Naive thymus-derived CD4-positive, alpha-beta T cell (primary cell): ENCODE results near the gene KCTD7. TPM values are rescaled to one million over a fixed set of nuclear protein-coding genes. Genes with fewer than 3 reads are reported as not detected.
"Not testable (repeated sequence)": the region's sequence is repeated elsewhere in the genome, so short reads cannot be mapped to it uniquely, and the experiment has no call there.

Experiments used
- ATAC-seq: fragments of 150-1000 bp; cut with Tn5 transposase; 2 replicates; pipeline ENCODE4 v1.10.0; 2021; ENCODE audit warnings: mild to moderate bottlenecking, moderate library complexity
- CTCF ChIA-PET: fragments of 350-600 bp; sonication (Branson Sonifier 250); formaldehyde crosslinking; loops from one replicate; lab custom pipeline; 2021; ENCODE audit warnings: antibody characterized with exemption; lab: Charles Lee
- POLR2A ChIA-PET: fragments of 350-600 bp; sonication (Branson Sonifier 250); formaldehyde crosslinking; loops from one replicate; lab custom pipeline; 2021; ENCODE audit warnings: antibody characterized with exemption, inconsistent platforms; lab: Charles Lee
- DNase-seq, 9 donors: peaks; one replicate each; pipeline versions ENCODE4 v3.0.0 to v3.0.0-alpha.2; 2020 to 2022; ENCODE audit warnings: mixed read lengths in 1 of 9
- H3K27ac ChIP-seq: one replicate; pipeline ENCODE4 v1.7.0; 2013; ENCODE audit warnings: mild to moderate bottlenecking, low read depth, low read length, moderate library complexity
- H3K27me3 ChIP-seq, 2 donors: one replicate each; pipeline ENCODE4 v1.7.0; 2013; ENCODE audit warnings: low read length in 2 of 2, mild to moderate bottlenecking in 2 of 2, moderate library complexity in 2 of 2; ENCODE audit not compliant: control insufficient read depth in 2 of 2, insufficient read depth in 2 of 2
- H3K36me3 ChIP-seq, 3 experiments: 1 replicate in 2 of 3; 2 replicates in 1 of 3; pipeline ENCODE4 v1.7.0; 2013; ENCODE audit warnings: low read length in 3 of 3, mild to moderate bottlenecking in 3 of 3, moderate library complexity in 1 of 3; ENCODE audit not compliant: insufficient read depth in 3 of 3, control insufficient read depth in 2 of 3
- H3K4me1 ChIP-seq, 2 donors: one replicate each; pipeline ENCODE4 v1.7.0; 2013; ENCODE audit warnings: low read length in 2 of 2, mild to moderate bottlenecking in 2 of 2, moderate library complexity in 1 of 2; ENCODE audit not compliant: control insufficient read depth in 2 of 2, insufficient read depth in 2 of 2
- H3K4me3 ChIP-seq: 2 replicates; pipeline ENCODE4 v1.7.0; 2013; ENCODE audit warnings: mild to moderate bottlenecking, low read length
- H3K9me3 ChIP-seq, 3 experiments: 1 replicate in 2 of 3; 2 replicates in 1 of 3; pipeline ENCODE4 v1.7.0; 2013; ENCODE audit warnings: low read length in 3 of 3; ENCODE audit not compliant: control insufficient read depth in 2 of 3
- H3K27ac Mint-ChIP-seq, 9 donors: one replicate each; pipeline ENCODE4 v1.8.0; 2020 to 2022; ENCODE audit warnings: mixed read lengths in 9 of 9, mild to moderate bottlenecking in 8 of 9, moderate library complexity in 5 of 9, inconsistent platforms in 2 of 9
- H3K27me3 Mint-ChIP-seq, 5 donors: one replicate each; pipeline ENCODE4 v1.8.0; 2021 to 2022; ENCODE audit warnings: mixed read lengths in 5 of 5, mild to moderate bottlenecking in 1 of 5
- H3K36me3 Mint-ChIP-seq, 5 donors: one replicate each; pipeline ENCODE4 v1.8.0; 2020 to 2022; ENCODE audit warnings: mixed read lengths in 5 of 5, mild to moderate bottlenecking in 3 of 5, inconsistent platforms in 1 of 5
- H3K4me1 Mint-ChIP-seq, 7 donors: one replicate each; pipeline ENCODE4 v1.8.0; 2020 to 2022; ENCODE audit warnings: mixed read lengths in 7 of 7, mild to moderate bottlenecking in 3 of 7, inconsistent platforms in 1 of 7
- H3K4me3 Mint-ChIP-seq, 10 donors: one replicate each; pipeline ENCODE4 v1.8.0; 2020 to 2022; ENCODE audit warnings: mild to moderate bottlenecking in 10 of 10, mixed read lengths in 10 of 10, moderate library complexity in 6 of 10, inconsistent platforms in 2 of 10
- H3K9me3 Mint-ChIP-seq, 11 donors: one replicate each; pipeline ENCODE4 v1.8.0; 2020 to 2022; ENCODE audit warnings: mixed read lengths in 11 of 11, mild to moderate bottlenecking in 4 of 11, inconsistent platforms in 1 of 11, moderate library complexity in 1 of 11
- intact Hi-C, 2 donors: fragments of 100-400 bp; cut with micrococcal nuclease; formaldehyde crosslinking; loops; one replicate each; pipeline ENCODE4 v1.15.1; 2023
- polyA plus RNA-seq, 2 donors: library from polyadenylated mRNA; unstranded; fragments of 300-500 nt; fragmentation: Illumina TruSeq; gene quantifications; one replicate each; pipeline ENCODE4 v1.2.3, GENCODE V29; 2021
- total RNA-seq, 6 experiments: library from RNA in 5 of 6; stranded (reverse) in 5 of 6; gene quantifications; 1 replicate in 5 of 6; 2 replicates in 1 of 6; pipeline ENCODE4 v1.2.3 and lab custom pipeline; 2021 to 2026

The KCTD7 gene
- total and polyA plus RNA-seq, 7 experiments from 2014 or later, result 10.4 to 43.6 (median 27.0) TPM

GRCh38 chr7:66654275-66655112, 25.8 kb downstream of the KCTD7 start:
- CTCF ChIA-PET, result interaction anchor here (0.6 to 1.2 kb wide), 4 partner anchors 11 to 228 kb away, joined by 3 to 7 read pairs (median 4); no protein-coding TSS in a partner anchor
- H3K4me3 ChIP-seq, result peak overlapping the region; percentile 94
- ATAC-seq (peak; percentile 95), DNase-seq (peak; percentile 96 to 99 (median 97))
- POLR2A ChIA-PET, result interaction anchor here (0.5 to 2.6 kb wide), 14 partner anchors 22 to 206 kb away, joined by 3 to 23 read pairs (median 4); partner anchors contain the start of genes KCTD7 and RABGEF1
- peak overlapping the region; percentile 99 for H3K27ac ChIP-seq
- peaks cover 0 to 3% (median 0%) of the 10 kb centered on the region in 3 experiments for H3K36me3 ChIP-seq
- Mint-ChIP-seq H3K36me3 (peaks cover 0 to 4% (median 4%) of the 10 kb centered on the region in 5 donors), H3K4me1 (peaks cover 14 to 54% (median 36%) of the 10 kb centered on the region in 7 donors), H3K4me3 (peak overlapping the region; percentile 91 to 99 (median 98)), H3K9me3 (peaks cover 0 to 7% (median 0%) of the 10 kb centered on the region in 11 donors), H3K27me3 (no peaks in the 10 kb centered on the region), H3K27ac (peak overlapping the region; percentile 94 to 99 (median 98))
- H3K9me3 ChIP-seq, result no peaks in the 10 kb centered on the region
- intact Hi-C loops, result loop anchor here (1.0 to 10.0 kb wide), 13 partner anchors 26 to 903 kb away; partner anchors contain the start of genes KCTD7 (in 2 of the 2), RABGEF1 (in 2 of the 2), TYW1 (in 2 of the 2) and GUSB (in 1 of the 2)
- no peaks in the 10 kb centered on the region for H3K27me3 ChIP-seq
- peaks cover 8% of the 10 kb centered on the region in 2 donors for H3K4me1 ChIP-seq

GRCh38 chr7:66655113-66655806, 26.6 kb downstream of the KCTD7 start:
- H3K4me3 ChIP-seq, result peak overlapping the region; percentile 94
- not testable (repeated sequence) for H3K4me1 ChIP-seq, H3K9me3 Mint-ChIP-seq, H3K9me3 ChIP-seq, H3K27me3 ChIP-seq, ATAC-seq, H3K27me3 Mint-ChIP-seq, H3K36me3 Mint-ChIP-seq, H3K36me3 ChIP-seq
- Mint-ChIP-seq H3K4me1 (peaks cover 12 to 52% (median 34%) of the 10 kb centered on the region in 7 donors), H3K4me3 (peak overlapping the region; percentile 91 to 99 (median 98)), H3K27ac (peak overlapping the region; percentile 92 to 99 (median 95))
- ChIA-PET CTCF (interaction anchor here (0.6 to 0.9 kb wide), 3 partner anchors 10 to 229 kb away, joined by 3 to 7 read pairs (median 4); no protein-coding TSS in a partner anchor), POLR2A (interaction anchor here (0.5 to 2.6 kb wide), 10 partner anchors 13 to 189 kb away, joined by 3 to 23 read pairs (median 4); partner anchors contain the start of genes KCTD7 and RABGEF1)
- peak overlapping the region; percentile 99 for H3K27ac ChIP-seq
- intact Hi-C loops, result loop anchor here in 1 of 2 donors (10.0 kb wide), 1 partner anchor 650 kb away; no protein-coding TSS in a partner anchor
- DNase-seq, result peak in 1 of 9 donors; percentile 31

GRCh38 chr7:66655826-66656485, 27.3 kb downstream of the KCTD7 start:
- ATAC-seq, H3K27me3 Mint-ChIP-seq, H3K4me3 ChIP-seq, H3K36me3 ChIP-seq, H3K27ac ChIP-seq, H3K36me3 Mint-ChIP-seq, CTCF ChIA-PET, H3K4me1 ChIP-seq, H3K9me3 ChIP-seq, H3K27me3 ChIP-seq, H3K9me3 Mint-ChIP-seq, DNase-seq: not testable (repeated sequence)
- POLR2A ChIA-PET, result interaction anchor here (0.9 kb wide), 1 partner anchor 14 kb away, joined by 3 read pairs; no protein-coding TSS in a partner anchor
- Mint-ChIP-seq H3K4me1 (peaks cover 12 to 49% (median 34%) of the 10 kb centered on the region in 7 donors), H3K27ac (peak overlapping the region in 6 of 9 donors; percentile 22 to 77 (median 55)), H3K4me3 (peak overlapping the region; percentile 58 to 99 (median 98))
- intact Hi-C loops, result loop anchor here in 1 of 2 donors (10.0 kb wide), 1 partner anchor 649 kb away; no protein-coding TSS in a partner anchor

GRCh38 chr7:66657798-66658197, 29.1 kb downstream of the KCTD7 start:
- Histone ChIP-seq H3K4me3 (no peak overlapping the region), H3K27me3 (no peaks in the 10 kb centered on the region), H3K27ac (no peak overlapping the region), H3K9me3 (peaks cover 0 to 4% (median 0%) of the 10 kb centered on the region in 3 experiments), H3K36me3 (peaks cover 0 to 3% (median 0%) of the 10 kb centered on the region in 3 experiments), H3K4me1 (peaks cover 8% of the 10 kb centered on the region in 2 donors)
- ChIA-PET CTCF (no interaction called here), POLR2A (no interaction called here)
- intact Hi-C loops, result loop anchor here in 1 of 2 donors (10.0 kb wide), 1 partner anchor 647 kb away; no protein-coding TSS in a partner anchor
- peaks cover 0 to 7% (median 0%) of the 10 kb centered on the region in 11 donors for H3K9me3 Mint-ChIP-seq
- no peak for ATAC-seq
- no peak overlapping the region for H3K27ac Mint-ChIP-seq
- no peak overlapping the region for H3K4me3 Mint-ChIP-seq
- H3K36me3 Mint-ChIP-seq, result peaks cover 0 to 11% (median 4%) of the 10 kb centered on the region in 5 donors
- no peak for DNase-seq
- peaks cover 12 to 37% (median 26%) of the 10 kb centered on the region in 7 donors for H3K4me1 Mint-ChIP-seq
- H3K27me3 Mint-ChIP-seq, result no peaks in the 10 kb centered on the region

- ATAC-seq, result no peak
- H3K4me1 ChIP-seq, result no peaks in the 10 kb centered on the region
- H3K27ac ChIP-seq, result no peak overlapping the region
- H3K9me3 Mint-ChIP-seq, result peaks cover 0 to 4% (median 0%) of the 10 kb centered on the region in 11 donors
- peaks cover 0 to 4% (median 0%) of the 10 kb centered on the region in 3 experiments for H3K36me3 ChIP-seq
- ChIA-PET CTCF (no interaction called here), POLR2A (no interaction called here)
- H3K27ac Mint-ChIP-seq, result peak overlapping the region in 2 of 9 donors; percentile 53 to 66
- no peaks in the 10 kb centered on the region for H3K27me3 ChIP-seq
- no peak overlapping the region for H3K4me3 ChIP-seq
- intact Hi-C loops, result no loop called here
- H3K27me3 Mint-ChIP-seq, result no peaks in the 10 kb centered on the region
- peaks cover 0 to 9% (median 0%) of the 10 kb centered on the region in 5 donors for H3K36me3 Mint-ChIP-seq
- no peak overlapping the region for H3K4me3 Mint-ChIP-seq
- no peak for DNase-seq
- peaks cover 0 to 5% (median 0%) of the 10 kb centered on the region in 3 experiments for H3K9me3 ChIP-seq
- peaks cover 0 to 12% (median 5%) of the 10 kb centered on the region in 7 donors for H3K4me1 Mint-ChIP-seq
These were observed 34.1 kb downstream of the KCTD7 start for GRCh38 chr7:66662646-66663264.
